ENCODE data around the gene MORC2.
A peak's percentile ranks its signal among the peaks of the same experiment; 100 is the strongest.

Gene MORC2

GRCh38 chr22:30948930-30949342, 19.6 kb downstream of the MORC2 start:
- DNase-seq = no peak

GRCh38 chr22:30947816-30948454, 20.6 kb downstream of the MORC2 start:
- DNase-seq = no peak

- DNase-seq = peak; percentile 92
Observed at GRCh38 chr22:30947173-30947815, 21.3 kb downstream of the MORC2 start.

- DNase-seq = no peak
Observed at GRCh38 chr22:30946354-30946753, 22.2 kb downstream of the MORC2 start.

- DNase-seq = no peak
Observed at GRCh38 chr22:30945653-30946052, 22.9 kb downstream of the MORC2 start.

GRCh38 chr22:30944986-30945385, 23.6 kb downstream of the MORC2 start:
- DNase-seq = no peak

GRCh38 chr22:30943368-30943767, 25.2 kb downstream of the MORC2 start:
- no peak for DNase-seq

GRCh38 chr22:30941363-30941740, 27.2 kb downstream of the MORC2 start:
- DNase-seq = no peak

GRCh38 chr22:30940685-30941362, 27.8 kb downstream of the MORC2 start:
- no peak for DNase-seq

GRCh38 chr22:30934053-30934452, 34.5 kb downstream of the MORC2 start:
- DNase-seq = no peak

- no peak for DNase-seq
Observed at GRCh38 chr22:30933457-30933856, 35.1 kb downstream of the MORC2 start.

GRCh38 chr22:30932661-30933060, 35.9 kb downstream of the MORC2 start:
- DNase-seq = no peak

GRCh38 chr22:30931541-30932300, 36.9 kb downstream of the MORC2 start:
- no peak for DNase-seq

- no peak for DNase-seq
Observed at GRCh38 chr22:30930228-30930627, 38.3 kb downstream of the MORC2 start.

- DNase-seq = no peak
Observed at GRCh38 chr22:30928401-30928800, 40.2 kb downstream of the MORC2 start.

- DNase-seq = no peak
Observed at GRCh38 chr22:30927806-30928205, 40.8 kb downstream of the MORC2 start.

- DNase-seq = no peak
Observed at GRCh38 chr22:30926706-30927105, 41.9 kb downstream of the MORC2 start.

- no peak for DNase-seq
Observed at GRCh38 chr22:30925667-30926066, 42.9 kb downstream of the MORC2 start.

GRCh38 chr22:30923168-30923900, 45.2 kb downstream of the MORC2 start:
- no peak for DNase-seq

GRCh38 chr22:30922151-30922611, 46.4 kb downstream of the MORC2 start:
- no peak for DNase-seq

- DNase-seq = no peak
Observed at GRCh38 chr22:30921108-30921507, 47.5 kb downstream of the MORC2 start.

GRCh38 chr22:30920407-30920806, 48.2 kb downstream of the MORC2 start:
- DNase-seq = no peak

- DNase-seq = no peak
Observed at GRCh38 chr22:30919973-30920372, 48.6 kb downstream of the MORC2 start.

All from NCI-H1436 treated with DMSO at 0.1 percent for 48 hours (cell line).